ENCODE data around the gene HLA-DRB5.
"Not testable (repeated sequence)": the region's sequence is repeated elsewhere in the genome, so short reads cannot be mapped to it uniquely, and the experiment has no call there.

Gene HLA-DRB5

DNA sequence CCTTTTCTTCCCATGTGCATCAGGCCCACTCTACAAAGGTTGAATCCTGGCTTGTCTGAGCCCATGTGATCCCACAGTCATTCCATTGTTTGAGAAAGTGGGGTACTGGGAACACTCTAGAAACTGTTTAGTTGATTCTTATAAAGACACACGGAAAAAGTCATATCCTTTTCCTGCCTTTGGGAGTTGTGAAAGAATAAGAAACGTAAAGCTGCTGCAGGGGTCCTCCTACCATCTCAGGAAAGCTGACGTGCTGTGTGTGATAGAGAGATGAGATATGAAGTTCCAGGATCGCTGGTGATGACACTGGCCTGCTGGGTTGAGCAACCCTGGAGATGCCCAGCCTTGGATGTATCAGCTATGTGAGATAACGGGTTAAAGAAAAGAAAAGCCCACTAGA lies 21.3 kb upstream of the HLA-DRB5 start:
- H3K4me3 ChIP-seq (replicated peaks in 1 of 2; ENCODE audit: low read depth in 2 of 2, low read length in 2 of 2): no peak overlapping the region
- no peak for DNase-seq (ENCODE audit: low read depth in 2 of 2)
- TF ChIP-seq, protein P1, sequence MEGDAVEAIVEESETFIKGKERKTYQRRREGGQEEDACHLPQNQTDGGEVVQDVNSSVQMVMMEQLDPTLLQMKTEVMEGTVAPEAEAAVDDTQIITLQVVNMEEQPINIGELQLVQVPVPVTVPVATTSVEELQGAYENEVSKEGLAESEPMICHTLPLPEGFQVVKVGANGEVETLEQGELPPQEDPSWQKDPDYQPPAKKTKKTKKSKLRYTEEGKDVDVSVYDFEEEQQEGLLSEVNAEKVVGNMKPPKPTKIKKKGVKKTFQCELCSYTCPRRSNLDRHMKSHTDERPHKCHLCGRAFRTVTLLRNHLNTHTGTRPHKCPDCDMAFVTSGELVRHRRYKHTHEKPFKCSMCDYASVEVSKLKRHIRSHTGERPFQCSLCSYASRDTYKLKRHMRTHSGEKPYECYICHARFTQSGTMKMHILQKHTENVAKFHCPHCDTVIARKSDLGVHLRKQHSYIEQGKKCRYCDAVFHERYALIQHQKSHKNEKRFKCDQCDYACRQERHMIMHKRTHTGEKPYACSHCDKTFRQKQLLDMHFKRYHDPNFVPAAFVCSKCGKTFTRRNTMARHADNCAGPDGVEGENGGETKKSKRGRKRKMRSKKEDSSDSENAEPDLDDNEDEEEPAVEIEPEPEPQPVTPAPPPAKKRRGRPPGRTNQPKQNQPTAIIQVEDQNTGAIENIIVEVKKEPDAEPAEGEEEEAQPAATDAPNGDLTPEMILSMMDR (IDR thresholded peaks at IDR 0.05; ENCODE audit: low read depth, low read length): no peak

DNA sequence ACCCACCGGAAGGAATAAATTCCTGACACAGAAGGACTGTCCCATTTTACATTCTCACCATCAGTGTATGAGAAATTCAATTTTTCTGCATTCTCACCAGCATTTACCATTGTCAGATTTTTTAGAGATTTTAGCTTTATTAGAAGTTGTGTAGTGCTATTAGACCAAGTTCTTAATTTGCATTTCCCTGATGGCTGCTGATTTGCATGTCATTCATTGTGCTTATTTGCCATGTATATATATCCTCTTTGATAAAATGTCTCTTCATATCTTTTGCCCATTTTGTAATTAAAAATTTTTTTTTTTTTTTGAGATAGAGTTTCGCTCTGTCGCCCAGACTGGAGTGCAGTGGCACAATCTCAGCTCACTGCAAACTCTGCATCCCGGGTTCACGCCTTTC lies 9.8 kb upstream of the HLA-DRB5 start:
- no peak overlapping the region for H3K4me3 ChIP-seq (replicated peaks in 1 of 2; ENCODE audit: low read depth in 2 of 2, low read length in 2 of 2)
- TF ChIP-seq, protein P1 (IDR thresholded peaks at IDR 0.05; ENCODE audit: low read depth, low read length): no peak
- DNase-seq (ENCODE audit: low read depth in 2 of 2): no peak

DNA sequence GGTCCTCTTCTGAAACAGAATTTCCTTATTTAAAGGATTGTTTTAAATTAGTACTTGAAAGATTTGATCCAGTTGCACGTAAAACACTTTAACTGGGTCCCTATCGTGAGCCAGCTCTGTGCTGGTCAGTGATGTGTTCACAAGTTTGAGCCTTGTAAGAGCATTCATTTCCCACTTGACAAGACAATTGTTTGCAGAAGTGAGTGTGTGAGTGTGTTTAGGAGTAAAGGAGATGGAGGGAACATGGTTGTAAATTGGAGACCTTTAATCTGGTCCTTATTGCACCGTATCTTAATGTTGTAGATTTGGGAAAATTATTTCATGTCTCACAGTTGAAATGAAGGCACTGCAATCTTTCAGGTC lies 325 bp upstream of the HLA-DRB5 start:
- not testable (repeated sequence) for DNase-seq (ENCODE audit: low read depth in 2 of 2); H3K4me3 ChIP-seq (replicated peaks in 1 of 2; ENCODE audit: low read depth in 2 of 2, low read length in 2 of 2)

DNA sequence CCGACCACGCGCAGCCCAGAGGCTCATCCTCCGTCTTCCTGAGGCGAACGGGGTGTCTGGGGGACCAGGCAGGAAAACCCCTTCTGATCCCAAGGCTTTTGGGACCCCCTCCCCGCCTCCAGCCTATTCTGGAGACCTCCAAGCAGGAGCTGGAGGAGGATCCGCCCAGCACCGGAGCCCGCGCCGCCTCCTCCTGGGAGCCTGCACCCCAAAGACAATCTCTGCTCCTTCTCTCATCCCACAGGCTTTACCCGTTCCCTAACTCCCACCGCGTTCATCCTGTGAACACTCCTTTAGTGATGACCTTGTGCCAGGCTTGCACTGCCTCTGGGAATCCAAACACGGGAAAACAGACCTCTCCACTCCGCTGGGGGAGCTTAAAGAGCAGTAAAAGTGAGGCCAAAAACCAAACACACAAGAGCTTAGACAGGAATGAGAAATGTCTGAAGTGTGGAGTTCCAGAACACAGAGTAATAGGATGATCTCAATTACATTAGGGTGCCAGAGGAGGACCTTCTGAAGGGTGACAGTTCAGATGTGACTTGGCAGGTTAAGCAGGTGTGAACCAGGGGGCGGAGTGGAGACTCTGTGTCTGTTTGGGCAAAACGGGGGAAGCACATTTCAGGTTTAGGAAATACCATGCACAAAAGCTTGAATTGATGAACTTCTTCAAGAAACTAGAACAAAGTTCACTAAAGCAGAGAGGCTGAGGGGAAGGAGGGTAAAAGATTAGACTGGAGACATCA lies 7.6 kb downstream of the HLA-DRB5 start:
- TF ChIP-seq, protein P1 (IDR thresholded peaks at IDR 0.05; ENCODE audit: low read depth, low read length): no peak
- H3K4me3 ChIP-seq (replicated peaks in 1 of 2; ENCODE audit: low read depth in 2 of 2, low read length in 2 of 2): no peak overlapping the region
- no peak for DNase-seq (ENCODE audit: low read depth in 2 of 2)

DNA sequence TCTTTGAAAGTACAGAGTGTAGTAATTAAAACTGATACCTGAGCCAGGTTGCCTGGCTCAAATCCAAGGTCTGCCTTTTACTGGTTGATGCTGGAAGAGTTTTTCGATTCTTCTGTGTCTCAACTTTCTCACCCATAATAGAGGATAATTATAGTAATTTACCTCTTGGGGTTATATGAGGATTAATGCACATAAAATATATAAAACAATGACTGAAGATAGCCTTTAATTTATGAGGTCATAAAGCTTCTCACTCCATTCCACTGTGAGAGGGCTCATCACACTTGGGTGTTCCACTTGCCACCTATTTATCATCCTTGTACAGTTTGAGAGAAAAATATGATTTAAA lies 10.2 kb downstream of the HLA-DRB5 start:
- TF ChIP-seq, protein P1 (IDR thresholded peaks at IDR 0.05; ENCODE audit: low read depth, low read length): no peak
- no peak overlapping the region for H3K4me3 ChIP-seq (replicated peaks in 1 of 2; ENCODE audit: low read depth in 2 of 2, low read length in 2 of 2)
- DNase-seq (ENCODE audit: low read depth in 2 of 2): no peak

DNA sequence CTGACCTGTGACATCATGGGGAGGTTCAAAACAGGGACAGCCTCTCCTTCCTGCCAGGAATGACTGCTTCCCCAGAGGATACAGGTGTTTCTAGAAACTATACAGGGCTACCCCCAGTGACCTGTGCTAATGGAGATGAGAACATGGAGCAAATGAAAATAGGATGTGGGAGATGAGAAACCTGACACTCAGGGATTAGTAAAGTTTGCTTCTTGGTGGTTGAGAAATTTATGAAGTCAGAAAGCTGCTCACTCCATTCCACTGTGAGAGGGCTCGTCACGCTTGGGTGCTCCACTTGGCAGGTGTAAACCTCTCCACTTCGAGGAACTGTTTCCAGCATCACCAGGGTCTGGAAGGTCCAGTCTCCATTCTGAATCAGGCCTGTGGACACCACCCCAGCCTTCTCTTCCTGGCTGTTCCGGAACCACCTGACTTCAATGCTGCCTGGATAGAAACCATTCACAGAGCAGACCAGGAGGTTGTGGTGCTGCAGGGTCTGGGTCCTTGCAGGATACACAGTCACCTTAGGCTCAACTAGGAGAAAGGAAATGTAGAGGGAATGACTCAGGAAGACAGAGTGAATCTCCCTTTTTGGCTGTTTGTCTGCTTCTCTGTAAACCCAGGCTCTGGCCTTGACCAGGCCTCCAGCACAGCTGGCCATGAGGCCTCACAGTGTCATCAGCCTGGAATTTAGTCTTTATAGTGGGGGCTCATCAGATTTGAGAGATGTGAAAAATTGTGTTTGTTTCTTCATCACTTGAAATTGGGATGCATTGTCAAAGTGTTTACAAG lies 10.8 kb downstream of the HLA-DRB5 start:
- DNase-seq (ENCODE audit: low read depth in 2 of 2): no peak
- H3K4me3 ChIP-seq (replicated peaks in 1 of 2; ENCODE audit: low read depth in 2 of 2, low read length in 2 of 2): no peak overlapping the region
- TF ChIP-seq, protein P1 (IDR thresholded peaks at IDR 0.05; ENCODE audit: low read depth, low read length): no peak

DNA sequence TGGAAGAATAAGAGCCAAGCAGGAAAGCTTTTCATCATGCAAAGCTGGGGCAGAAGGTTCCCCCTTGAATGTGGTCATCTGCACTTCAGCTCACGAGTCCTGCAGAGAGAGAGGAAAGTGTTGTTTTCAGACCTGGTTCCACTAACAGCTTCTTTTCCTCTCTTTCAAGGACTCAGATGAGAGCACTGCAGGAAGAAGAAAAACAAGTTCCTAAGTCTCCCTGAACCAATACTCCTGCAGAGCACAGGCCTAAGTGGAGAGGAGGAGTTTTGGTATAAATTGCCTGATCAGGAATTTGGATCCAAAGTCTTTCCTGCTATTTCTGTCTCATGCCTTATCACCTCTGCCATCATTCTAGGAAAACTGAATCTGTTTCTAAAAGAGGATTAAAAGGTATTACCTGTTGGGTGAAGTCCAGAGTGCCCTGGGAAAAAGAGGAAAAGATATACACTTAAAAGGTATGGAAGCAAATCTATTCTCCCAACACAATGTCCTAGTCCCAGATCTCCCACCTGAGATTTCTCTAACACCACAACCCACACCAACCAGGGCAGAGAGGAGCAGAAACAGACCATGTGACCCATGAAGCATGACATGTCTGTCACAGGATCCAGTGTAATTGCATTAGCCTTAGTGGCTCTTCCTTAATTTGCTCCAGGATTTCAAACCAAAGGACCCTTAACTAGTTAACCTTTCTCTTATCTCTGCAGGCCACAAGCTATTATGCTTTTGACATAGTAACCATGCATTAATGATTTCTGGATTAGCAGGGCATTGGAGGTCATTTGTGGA lies 12.2 kb downstream of the HLA-DRB5 start:
- TF ChIP-seq, protein P1 (IDR thresholded peaks at IDR 0.05; ENCODE audit: low read depth, low read length): no peak
- no peak for DNase-seq (ENCODE audit: low read depth in 2 of 2)
- H3K4me3 ChIP-seq (replicated peaks in 1 of 2; ENCODE audit: low read depth in 2 of 2, low read length in 2 of 2): no peak overlapping the region

All from cardiac fibroblast (primary cell).